ENCODE data around the gene DEAF1. TPM values are rescaled to one million over a fixed set of nuclear protein-coding genes. Genes with fewer than 3 reads are reported as not detected.

Gene DEAF1
- total RNA-seq, 2 donors from 2014 or later: 15.8 to 28.0 TPM

DNA sequence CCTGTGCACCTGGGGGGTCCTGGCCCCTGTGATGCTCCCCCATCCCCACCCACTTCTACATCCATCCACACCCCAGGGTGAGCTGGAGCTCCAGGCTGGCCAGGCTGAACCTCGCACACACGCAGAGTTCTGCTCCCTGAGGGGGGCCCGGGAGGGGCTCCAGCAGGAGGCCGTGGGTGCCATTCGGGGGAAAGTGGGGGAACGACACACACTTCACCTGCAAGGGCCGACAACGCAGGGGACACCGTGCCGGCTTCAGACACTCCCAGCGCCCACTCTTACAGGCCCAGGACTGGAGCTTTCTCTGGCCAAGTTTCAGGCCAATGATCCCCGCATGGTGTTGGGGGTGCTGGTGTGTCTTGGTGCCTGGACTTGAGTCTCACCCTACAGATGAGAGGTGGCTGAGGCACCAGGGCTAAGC, 32.3 kb upstream of the DEAF1 start:
- ATAC-seq: no peak
- no peak for TF ChIP-seq POLR2A (IDR thresholded peaks at IDR 0.05)
- TF ChIP-seq, protein P1, sequence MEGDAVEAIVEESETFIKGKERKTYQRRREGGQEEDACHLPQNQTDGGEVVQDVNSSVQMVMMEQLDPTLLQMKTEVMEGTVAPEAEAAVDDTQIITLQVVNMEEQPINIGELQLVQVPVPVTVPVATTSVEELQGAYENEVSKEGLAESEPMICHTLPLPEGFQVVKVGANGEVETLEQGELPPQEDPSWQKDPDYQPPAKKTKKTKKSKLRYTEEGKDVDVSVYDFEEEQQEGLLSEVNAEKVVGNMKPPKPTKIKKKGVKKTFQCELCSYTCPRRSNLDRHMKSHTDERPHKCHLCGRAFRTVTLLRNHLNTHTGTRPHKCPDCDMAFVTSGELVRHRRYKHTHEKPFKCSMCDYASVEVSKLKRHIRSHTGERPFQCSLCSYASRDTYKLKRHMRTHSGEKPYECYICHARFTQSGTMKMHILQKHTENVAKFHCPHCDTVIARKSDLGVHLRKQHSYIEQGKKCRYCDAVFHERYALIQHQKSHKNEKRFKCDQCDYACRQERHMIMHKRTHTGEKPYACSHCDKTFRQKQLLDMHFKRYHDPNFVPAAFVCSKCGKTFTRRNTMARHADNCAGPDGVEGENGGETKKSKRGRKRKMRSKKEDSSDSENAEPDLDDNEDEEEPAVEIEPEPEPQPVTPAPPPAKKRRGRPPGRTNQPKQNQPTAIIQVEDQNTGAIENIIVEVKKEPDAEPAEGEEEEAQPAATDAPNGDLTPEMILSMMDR (IDR thresholded peaks at IDR 0.05): no peak
- 90 to 93% methylated on average over 8 to 12 of the region's 12 CpGs for WGBS, 2 donors
- Histone ChIP-seq H3K4me1 (peaks cover 34% of the 10 kb centered on the region), H3K36me3 (replicated peaks in 1 of 2; ENCODE audit: insufficient read depth in 1 of 2, low read depth in 2 of 2) (no peaks in the 10 kb centered on the region), H3K27ac (peak overlapping the region in 3 of 4 donors; percentile 74 to 86 (median 75)), H3K27me3 (peaks cover 0 to 4% of the 10 kb centered on the region in 2 donors), H3K9me3 (no peaks in the 10 kb centered on the region), H3K4me3 (no peak overlapping the region)
- intact Hi-C loops (cut with DNase I): loop anchor here (10.0 kb wide), 1 partner anchor 172 kb away; no protein-coding TSS in a partner anchor
- DNase-seq: peak in 1 of 4 donors; percentile 14

DNA sequence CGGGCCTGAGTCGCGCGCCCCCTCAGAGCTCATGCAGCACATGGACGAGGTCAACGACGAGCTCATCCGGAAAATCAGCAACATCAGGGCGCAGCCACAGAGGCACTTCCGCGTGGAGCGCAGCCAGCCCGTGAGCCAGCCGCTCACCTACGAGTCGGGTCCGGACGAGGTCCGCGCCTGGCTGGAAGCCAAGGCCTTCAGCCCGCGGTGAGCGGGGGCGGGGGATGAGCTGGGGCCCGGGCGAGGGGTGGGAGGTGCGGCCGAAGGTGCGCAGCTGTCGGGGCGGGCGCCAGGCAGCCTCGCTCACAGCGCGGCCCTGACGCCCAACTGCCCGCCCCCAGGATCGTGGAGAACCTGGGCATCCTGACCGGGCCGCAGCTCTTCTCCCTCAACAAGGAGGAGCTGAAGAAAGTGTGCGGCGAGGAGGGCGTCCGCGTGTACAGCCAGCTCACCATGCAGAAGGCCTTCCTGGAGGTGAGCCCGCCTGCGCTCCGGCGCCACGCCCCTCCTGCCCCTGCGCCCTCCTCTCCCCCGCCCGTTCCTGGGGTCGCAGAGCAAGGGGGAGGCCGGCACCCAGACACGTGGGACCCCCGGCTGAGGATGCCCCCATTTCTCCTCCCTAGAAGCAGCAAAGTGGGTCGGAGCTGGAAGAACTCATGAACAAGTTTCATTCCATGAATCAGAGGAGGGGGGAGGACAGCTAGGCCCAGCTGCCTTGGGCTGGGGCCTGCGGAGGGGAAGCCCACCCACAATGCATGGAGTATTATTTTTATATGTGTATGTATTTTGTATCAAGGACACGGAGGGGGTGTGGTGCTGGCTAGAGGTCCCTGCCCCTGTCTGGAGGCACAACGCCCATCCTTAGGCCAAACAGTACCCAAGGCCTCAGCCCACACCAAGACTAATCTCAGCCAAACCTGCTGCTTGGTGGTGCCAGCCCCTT, 31.5 kb upstream of the DEAF1 start:
- DNase-seq (peak; percentile 83 to 90 (median 90)), ATAC-seq (peak; percentile 61)
- H3K27ac ChIP-seq: peak overlapping the region; percentile 56 to 86 (median 74)
- 20% methylated on average over 50 of the region's 61 CpGs; no CpG with 5 or more reads in 1 of the 2 donors for WGBS, 2 donors
- TF ChIP-seq, protein P1 (IDR thresholded peaks at IDR 0.05): no peak
- peak in 2 of 3 donors; percentile 25 to 27 for TF ChIP-seq POLR2A (IDR thresholded peaks at IDR 0.05)
- peaks cover 0 to 4% of the 10 kb centered on the region in 2 donors for H3K27me3 ChIP-seq
- no peaks in the 10 kb centered on the region for H3K36me3 ChIP-seq (replicated peaks in 1 of 2; ENCODE audit: insufficient read depth in 1 of 2, low read depth in 2 of 2)
- peaks cover 34% of the 10 kb centered on the region for H3K4me1 ChIP-seq
- intact Hi-C loops (cut with DNase I): loop anchor here (10.0 kb wide), 1 partner anchor 172 kb away; no protein-coding TSS in a partner anchor
- no peaks in the 10 kb centered on the region for H3K9me3 ChIP-seq
- H3K4me3 ChIP-seq: no peak overlapping the region

DNA sequence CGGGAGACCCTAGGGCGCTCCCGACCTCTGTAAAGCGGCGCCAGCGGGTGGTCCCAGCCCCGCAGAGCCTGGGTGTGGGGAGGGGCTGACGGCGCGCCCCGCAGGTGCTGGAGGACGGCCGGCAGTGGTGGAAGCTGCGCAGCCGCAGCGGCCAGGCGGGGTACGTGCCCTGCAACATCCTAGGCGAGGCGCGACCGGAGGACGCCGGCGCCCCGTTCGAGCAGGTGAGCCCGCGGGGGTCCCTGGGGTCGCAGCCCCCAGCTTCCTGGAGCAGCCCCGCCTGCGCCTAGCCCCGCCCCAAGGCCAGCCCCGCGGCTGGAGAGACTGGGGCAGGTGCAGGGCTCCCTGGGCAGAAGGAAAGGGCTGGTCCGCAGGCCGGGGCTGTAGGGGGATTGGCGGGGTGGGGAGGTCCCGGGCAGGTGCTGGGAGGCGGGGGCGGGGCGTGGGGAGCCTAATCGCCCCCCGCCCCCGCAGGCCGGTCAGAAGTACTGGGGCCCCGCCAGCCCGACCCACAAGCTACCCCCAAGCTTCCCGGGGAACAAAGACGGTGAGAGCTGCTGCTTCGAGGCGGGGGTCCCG, 30.7 kb upstream of the DEAF1 start:
- Histone ChIP-seq H3K27ac (peak overlapping the region; percentile 56 to 86 (median 74)), H3K4me1 (peaks cover 34% of the 10 kb centered on the region), H3K27me3 (no peaks in the 10 kb centered on the region), H3K4me3 (no peak overlapping the region), H3K36me3 (replicated peaks in 1 of 2; ENCODE audit: insufficient read depth in 1 of 2, low read depth in 2 of 2) (no peaks in the 10 kb centered on the region), H3K9me3 (no peaks in the 10 kb centered on the region)
- DNase-seq: peak in 2 of 4 donors; percentile 27 to 30
- intact Hi-C loops (cut with DNase I): loop anchor here (10.0 kb wide), 1 partner anchor 171 kb away; no protein-coding TSS in a partner anchor
- WGBS, 2 donors: 22 to 50% methylated on average over 6 to 33 of the region's 53 CpGs
- TF ChIP-seq POLR2A (IDR thresholded peaks at IDR 0.05): no peak
- ATAC-seq: no peak

DNA sequence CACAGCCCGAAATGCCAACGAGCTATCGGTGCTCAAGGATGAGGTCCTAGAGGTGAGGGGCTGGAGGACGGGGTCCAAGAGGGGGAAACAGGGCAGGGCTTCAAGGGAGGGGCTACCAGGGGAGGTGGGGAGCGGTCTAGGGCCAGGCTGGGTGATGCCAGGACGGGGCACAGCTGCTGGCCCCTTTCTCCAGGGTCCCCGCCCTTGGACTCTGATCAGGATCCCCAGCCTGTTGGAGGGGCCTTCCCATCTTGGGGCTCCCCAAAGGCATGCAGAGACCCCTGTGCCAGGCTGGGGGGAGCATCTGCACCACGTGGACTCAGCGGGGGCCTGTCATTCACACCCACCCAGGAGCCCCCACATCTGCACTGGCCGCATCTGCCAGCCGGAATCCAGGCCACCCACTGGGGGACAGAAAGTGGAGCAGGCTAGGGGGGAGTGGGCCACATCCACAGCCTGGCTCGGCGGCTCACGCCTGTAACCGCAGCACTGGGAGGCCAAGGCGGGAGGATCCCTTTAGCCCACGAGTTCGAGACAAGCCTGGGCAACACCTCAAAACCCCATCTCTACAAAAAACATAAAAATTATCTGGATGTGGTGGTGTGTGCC, 29.9 kb upstream of the DEAF1 start:
- intact Hi-C loops (cut with DNase I): loop anchor here (5.0 to 10.0 kb wide), 2 partner anchors 68 to 170 kb away; no protein-coding TSS in a partner anchor

More for the DNA sequence above, 29.9 kb upstream of the DEAF1 start:
- TF ChIP-seq, protein P1 (IDR thresholded peaks at IDR 0.05): no peak
- Histone ChIP-seq H3K27me3 (no peaks in the 10 kb centered on the region), H3K9me3 (no peaks in the 10 kb centered on the region), H3K4me3 (no peak overlapping the region), H3K27ac (no peak overlapping the region), H3K36me3 (replicated peaks in 1 of 2; ENCODE audit: insufficient read depth in 1 of 2, low read depth in 2 of 2) (no peaks in the 10 kb centered on the region), H3K4me1 (peaks cover 34% of the 10 kb centered on the region)
- ATAC-seq (no peak), DNase-seq (no peak)
- 75 to 81% methylated on average over 4 to 17 of the region's 18 CpGs for WGBS, 2 donors

All from body of pancreas (tissue), 4 donors.